Fibroblast of pulmonary artery (primary cell): ENCODE results near the gene CPSF3.

Source experiments
- DNase-seq: peaks from one replicate; pipeline ENCODE4 v3.0.0-alpha.2; 2010; ENCODE audit warnings: low read depth
- H3K4me3 ChIP-seq: replicated peaks from 2 replicates; pipeline ENCODE4 v1.5.1; 2011; ENCODE audit warnings: low read depth, mild to moderate bottlenecking, control low read depth, low read length, moderate library complexity
- TF ChIP-seq, protein P1 (sequence below): IDR thresholded peaks from 2 replicates; pipeline ENCODE4 v1.5.1; 2011; ENCODE audit warnings: mild to moderate bottlenecking, control low read depth, low read length, inconsistent platforms; ENCODE audit errors: missing control alignments

Gene CPSF3

DNA sequence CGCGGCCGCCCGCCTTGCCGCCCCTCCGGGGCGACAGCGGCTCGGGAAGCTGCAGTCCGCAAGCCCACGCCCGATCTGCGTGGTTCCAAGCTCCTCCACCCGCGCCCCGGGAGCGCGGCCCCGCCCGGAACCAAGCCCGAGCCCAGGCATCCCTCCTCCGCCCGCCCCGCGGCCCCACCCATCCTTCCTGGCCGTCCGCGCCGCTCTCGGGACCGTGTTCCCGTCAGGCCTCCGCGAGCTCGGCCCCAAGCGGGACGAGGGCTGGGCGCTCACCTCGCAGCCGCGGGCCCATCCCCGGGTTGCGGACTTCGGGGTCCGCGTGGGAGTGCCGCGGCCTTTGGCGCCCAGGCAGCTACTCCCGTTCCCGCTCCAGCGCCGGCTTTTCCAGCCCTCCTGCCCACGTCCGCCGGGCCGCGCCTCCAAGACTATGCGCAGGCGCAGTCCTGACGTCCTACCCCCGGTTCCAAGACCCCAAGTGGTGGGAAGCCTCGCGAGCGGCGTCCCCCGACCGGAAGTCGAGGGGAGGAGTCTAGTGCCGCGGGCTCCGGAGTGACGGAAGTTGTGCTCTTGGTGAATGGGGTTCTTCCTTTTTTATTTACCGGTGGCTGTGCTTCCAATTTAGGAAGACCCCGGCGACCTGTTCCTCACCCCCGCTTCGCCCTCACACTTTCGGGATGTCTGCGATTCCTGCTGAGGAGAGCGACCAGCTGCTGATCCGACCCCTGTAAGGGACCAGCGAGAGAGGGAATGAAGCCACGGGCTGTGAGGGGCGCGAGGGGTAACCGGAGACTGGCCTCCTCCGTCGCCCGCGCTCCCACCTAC lies at the start of gene CPSF3, which contains the start of gene ITGB1BP1:
CPSF3 (plus strand) TSS at position 555 of the 822 bp plus-strand sequence; CDS start at position 675, 120 bp downstream.
ITGB1BP1 (minus strand) TSS at position 429 of the 822 bp plus-strand sequence. CDS start 4,831 bp downstream, outside the sequence.
- TF ChIP-seq, protein P1, sequence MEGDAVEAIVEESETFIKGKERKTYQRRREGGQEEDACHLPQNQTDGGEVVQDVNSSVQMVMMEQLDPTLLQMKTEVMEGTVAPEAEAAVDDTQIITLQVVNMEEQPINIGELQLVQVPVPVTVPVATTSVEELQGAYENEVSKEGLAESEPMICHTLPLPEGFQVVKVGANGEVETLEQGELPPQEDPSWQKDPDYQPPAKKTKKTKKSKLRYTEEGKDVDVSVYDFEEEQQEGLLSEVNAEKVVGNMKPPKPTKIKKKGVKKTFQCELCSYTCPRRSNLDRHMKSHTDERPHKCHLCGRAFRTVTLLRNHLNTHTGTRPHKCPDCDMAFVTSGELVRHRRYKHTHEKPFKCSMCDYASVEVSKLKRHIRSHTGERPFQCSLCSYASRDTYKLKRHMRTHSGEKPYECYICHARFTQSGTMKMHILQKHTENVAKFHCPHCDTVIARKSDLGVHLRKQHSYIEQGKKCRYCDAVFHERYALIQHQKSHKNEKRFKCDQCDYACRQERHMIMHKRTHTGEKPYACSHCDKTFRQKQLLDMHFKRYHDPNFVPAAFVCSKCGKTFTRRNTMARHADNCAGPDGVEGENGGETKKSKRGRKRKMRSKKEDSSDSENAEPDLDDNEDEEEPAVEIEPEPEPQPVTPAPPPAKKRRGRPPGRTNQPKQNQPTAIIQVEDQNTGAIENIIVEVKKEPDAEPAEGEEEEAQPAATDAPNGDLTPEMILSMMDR = no peak
- DNase-seq = peak; percentile 98
- H3K4me3 ChIP-seq = peak within 1 kb of the TSS; percentile 96

DNA sequence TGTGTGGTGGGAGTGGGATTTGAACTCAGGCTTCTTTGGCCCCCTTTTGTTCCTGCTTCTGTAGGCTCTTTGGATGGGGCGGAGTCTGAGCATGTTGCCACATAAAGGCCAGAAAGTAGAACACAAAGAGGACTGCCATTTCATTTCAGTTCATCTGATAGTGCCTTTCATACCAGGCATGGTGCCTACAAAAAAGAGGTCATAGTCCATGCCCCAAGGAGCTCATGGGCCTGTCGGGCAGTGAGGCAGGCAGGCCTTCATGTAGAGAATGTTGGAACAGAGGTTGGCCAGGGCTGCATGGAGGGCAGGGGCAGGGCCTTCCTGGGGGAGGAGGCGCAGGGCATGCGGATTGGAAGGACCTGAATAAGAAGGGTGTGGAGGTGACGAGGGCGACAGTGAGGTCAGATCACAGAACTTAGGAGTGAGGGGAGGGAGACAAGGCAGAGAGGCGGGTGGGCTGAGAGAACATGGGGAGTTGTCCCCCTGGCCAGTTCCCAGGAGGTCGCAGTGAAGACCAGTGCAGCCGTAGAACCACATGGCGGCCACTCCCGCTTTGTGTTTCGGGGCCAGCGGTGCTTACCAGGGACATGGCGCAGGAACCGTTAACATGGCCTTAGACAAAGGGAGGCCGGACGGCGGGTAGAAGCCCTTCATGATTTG lies 49.3 kb upstream of the CPSF3 start:
- no peak overlapping the region for H3K4me3 ChIP-seq
- DNase-seq = no peak
- TF ChIP-seq, protein P1 = no peak

DNA sequence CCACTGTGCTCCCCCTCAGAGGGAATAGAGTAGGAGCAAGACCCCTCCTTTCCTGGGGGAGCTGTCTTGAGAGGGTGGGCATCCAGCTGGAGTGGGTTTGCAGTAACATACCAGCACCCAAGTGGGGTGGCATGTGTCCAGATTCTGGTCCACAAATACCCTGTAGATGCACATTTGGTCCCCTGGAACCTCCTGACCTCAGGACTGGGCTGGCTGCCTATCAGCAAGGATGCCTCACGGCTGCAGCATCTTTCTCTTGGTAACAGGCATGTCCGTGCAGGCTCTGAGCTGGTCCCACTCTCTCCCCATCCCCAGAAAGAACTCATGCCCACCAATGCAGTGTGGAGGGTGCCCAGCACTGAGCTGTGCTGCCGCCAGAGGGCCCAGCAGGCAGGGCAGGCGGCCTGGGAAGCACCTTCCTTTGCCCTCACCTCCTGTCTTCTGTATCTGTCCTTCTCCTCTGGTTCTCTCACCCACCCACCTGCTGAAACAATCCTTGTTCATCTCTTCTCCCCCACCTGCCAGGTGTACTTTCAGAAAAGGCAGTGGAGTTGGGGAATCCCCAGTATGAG lies 47.5 kb upstream of the CPSF3 start:
- TF ChIP-seq, protein P1 = no peak
- no peak overlapping the region for H3K4me3 ChIP-seq
- no peak for DNase-seq

DNA sequence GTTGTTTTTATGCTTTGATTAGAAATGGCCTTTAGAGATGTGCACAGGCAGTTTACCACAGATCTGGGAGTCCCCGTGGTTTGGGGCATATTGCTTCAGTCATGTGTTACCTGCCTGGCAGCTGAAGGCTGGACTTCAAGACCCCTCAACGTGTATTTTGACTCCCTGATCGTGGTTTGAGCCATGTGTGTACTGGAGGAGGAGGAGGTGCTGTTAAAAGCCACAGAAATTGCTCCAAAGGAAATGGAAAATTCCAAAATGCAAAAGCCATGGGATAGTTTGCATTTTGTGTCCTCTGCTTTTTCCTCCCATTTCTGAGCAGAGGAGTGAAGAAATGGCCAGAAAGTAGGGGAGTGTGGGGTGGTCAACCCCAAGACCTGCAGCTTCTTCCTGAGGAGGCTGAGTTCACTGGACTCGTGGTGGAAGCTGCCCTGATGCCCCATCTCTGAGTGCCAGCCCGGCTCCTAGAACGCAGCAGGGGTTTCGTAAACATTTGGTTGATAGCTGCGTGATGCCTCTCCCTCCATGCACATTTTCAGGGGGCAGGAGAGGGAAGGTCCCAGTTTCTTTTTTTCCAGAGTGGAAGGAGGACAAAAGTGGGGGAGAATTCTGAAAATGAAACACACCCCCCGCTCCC lies 45.9 kb upstream of the CPSF3 start:
- no peak overlapping the region for H3K4me3 ChIP-seq
- TF ChIP-seq, protein P1 = no peak
- no peak for DNase-seq

DNA sequence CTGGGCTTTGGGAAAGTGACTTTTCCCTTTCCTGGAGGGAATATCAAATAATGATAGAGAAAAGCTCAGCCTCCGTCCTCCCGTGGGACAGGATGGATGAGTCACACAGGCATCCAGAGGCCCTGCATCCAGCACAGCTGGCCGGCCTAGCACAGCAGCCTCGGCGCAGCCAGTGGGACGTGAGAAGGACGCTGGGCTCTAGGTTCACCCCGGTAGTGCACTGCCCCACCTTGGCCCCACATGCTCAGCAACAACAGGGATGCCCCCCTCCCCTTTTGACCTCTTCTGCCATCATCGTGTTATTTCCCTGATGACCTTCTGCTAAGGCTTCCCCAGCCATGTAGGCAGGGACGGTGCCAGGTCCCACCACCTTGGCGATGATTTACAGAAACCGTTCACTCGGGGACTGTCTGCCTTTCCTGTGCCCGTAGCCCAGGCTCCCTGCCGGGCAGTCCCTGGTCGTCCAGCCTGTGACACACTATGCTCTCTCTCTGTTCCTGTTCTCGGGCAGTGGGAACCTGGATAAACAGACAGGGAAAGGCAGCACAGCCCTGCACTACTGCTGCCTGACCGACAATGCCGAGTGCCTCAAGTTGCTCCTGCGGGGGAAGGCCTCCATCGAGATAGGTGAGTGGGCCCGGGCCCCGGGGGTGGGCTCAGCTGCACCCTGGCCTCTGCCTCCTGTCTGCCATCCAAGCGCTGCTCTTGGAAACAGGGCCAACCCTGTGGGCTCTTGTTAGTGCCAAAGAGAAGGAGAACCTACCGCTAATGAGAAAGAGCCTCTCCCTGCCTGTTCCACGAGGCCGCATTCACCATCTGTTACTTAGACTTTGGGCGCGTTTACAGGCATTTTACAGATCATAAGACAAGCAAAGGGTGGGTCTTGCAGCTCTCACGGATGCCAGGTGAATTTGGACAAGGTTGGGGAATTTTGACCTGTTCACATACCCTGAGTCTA lies 44.7 kb upstream of the CPSF3 start:
- H3K4me3 ChIP-seq = no peak overlapping the region
- peak; percentile 85 for DNase-seq
- TF ChIP-seq, protein P1 = no peak

DNA sequence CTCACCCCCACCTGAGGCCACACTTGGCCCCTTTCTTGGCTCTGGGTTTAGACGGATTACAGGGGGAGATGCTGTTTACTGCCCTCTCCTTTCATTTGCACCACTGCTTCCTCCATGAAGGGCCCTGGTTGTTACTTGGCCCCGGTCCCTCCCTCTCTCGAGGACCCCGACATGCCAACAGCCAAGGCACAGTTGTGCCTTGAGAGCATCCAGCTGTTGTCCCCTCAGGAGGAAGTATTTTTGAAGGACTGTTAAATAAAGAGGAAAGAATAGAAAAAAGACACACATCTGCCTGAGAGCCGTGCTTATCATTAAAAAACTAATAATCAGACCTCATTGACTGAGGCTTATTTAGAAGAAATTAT lies 44.1 kb upstream of the CPSF3 start:
- TF ChIP-seq, protein P1 = no peak
- DNase-seq = no peak
- H3K4me3 ChIP-seq = no peak overlapping the region
